ENCODE results near the gene GLI1.
"Not testable (repeated sequence)": the region's sequence is repeated elsewhere in the genome, so short reads cannot be mapped to it uniquely, and the experiment has no call there.

GLI1 gene

GRCh38 chr12:57459750-57460467 lies at the start of gene GLI1:
TSS of gene GLI1 (plus strand) at chr12:57459785. CDS start at chr12:57463692, 3,907 bp downstream.
- Mint-ChIP-seq H3K36me3 (ENCODE audit: low read depth) (no peaks in the 10 kb centered on the region), H3K4me3 (peak within 1 kb of the TSS; percentile 94), H3K27me3 (ENCODE audit: low read depth) (peaks cover 16% of the 10 kb centered on the region), H3K9me3 (no peaks in the 10 kb centered on the region), H3K27ac (peak within 1 kb of the TSS; percentile 91), H3K4me1 (ENCODE audit: low read depth) (peaks cover 38% of the 10 kb centered on the region)
- DNase-seq (ENCODE audit: low spot score) = no peak

GRCh38 chr12:57410534-57410933 lies 49.1 kb upstream of the GLI1 start:
- H3K4me1 Mint-ChIP-seq (ENCODE audit: low read depth) = no peaks in the 10 kb centered on the region
- no peak overlapping the region for H3K27ac Mint-ChIP-seq
- H3K4me3 Mint-ChIP-seq = no peak overlapping the region
- H3K27me3 Mint-ChIP-seq (ENCODE audit: low read depth) = no peaks in the 10 kb centered on the region
- no peak for DNase-seq (ENCODE audit: low spot score)
- peaks cover 3% of the 10 kb centered on the region for H3K36me3 Mint-ChIP-seq (ENCODE audit: low read depth)
- no peaks in the 10 kb centered on the region for H3K9me3 Mint-ChIP-seq

- not testable (repeated sequence) for H3K27ac Mint-ChIP-seq; DNase-seq (ENCODE audit: low spot score); H3K9me3 Mint-ChIP-seq; H3K4me1 Mint-ChIP-seq (ENCODE audit: low read depth); H3K36me3 Mint-ChIP-seq (ENCODE audit: low read depth); H3K27me3 Mint-ChIP-seq (ENCODE audit: low read depth); H3K4me3 Mint-ChIP-seq
These were observed 45.4 kb upstream of the GLI1 start for GRCh38 chr12:57414160-57414559.

- no peaks in the 10 kb centered on the region for H3K9me3 Mint-ChIP-seq
- H3K27me3 Mint-ChIP-seq (ENCODE audit: low read depth) = no peaks in the 10 kb centered on the region
- H3K36me3 Mint-ChIP-seq (ENCODE audit: low read depth) = peaks cover under 1% of the 10 kb centered on the region
- peaks cover under 1% of the 10 kb centered on the region for H3K4me1 Mint-ChIP-seq (ENCODE audit: low read depth)
- DNase-seq (ENCODE audit: low spot score) = no peak
- H3K27ac Mint-ChIP-seq = no peak overlapping the region
- no peak overlapping the region for H3K4me3 Mint-ChIP-seq
These were observed 44.5 kb upstream of the GLI1 start for GRCh38 chr12:57415088-57415487.

- H3K27me3 Mint-ChIP-seq (ENCODE audit: low read depth) = no peaks in the 10 kb centered on the region
- H3K9me3 Mint-ChIP-seq = no peaks in the 10 kb centered on the region
- peaks cover 2% of the 10 kb centered on the region for H3K4me1 Mint-ChIP-seq (ENCODE audit: low read depth)
- H3K36me3 Mint-ChIP-seq (ENCODE audit: low read depth) = peaks cover 8% of the 10 kb centered on the region
- H3K27ac Mint-ChIP-seq = no peak overlapping the region
- no peak for DNase-seq (ENCODE audit: low spot score)
- H3K4me3 Mint-ChIP-seq = no peak overlapping the region
These were observed 43.3 kb upstream of the GLI1 start for GRCh38 chr12:57416039-57416996.

- Mint-ChIP-seq H3K27me3 (ENCODE audit: low read depth) (no peaks in the 10 kb centered on the region), H3K36me3 (ENCODE audit: low read depth) (peaks cover 15% of the 10 kb centered on the region), H3K27ac (no peak overlapping the region), H3K4me3 (no peak overlapping the region), H3K9me3 (no peaks in the 10 kb centered on the region), H3K4me1 (ENCODE audit: low read depth) (peaks cover 2% of the 10 kb centered on the region)
- no peak for DNase-seq (ENCODE audit: low spot score)
These were observed 41.3 kb upstream of the GLI1 start for GRCh38 chr12:57418255-57418654.

GRCh38 chr12:57419495-57419894 lies 40.1 kb upstream of the GLI1 start:
- Mint-ChIP-seq H3K4me1 (ENCODE audit: low read depth) (peaks cover 3% of the 10 kb centered on the region), H3K4me3 (no peak overlapping the region), H3K36me3 (ENCODE audit: low read depth) (peaks cover 19% of the 10 kb centered on the region), H3K27me3 (ENCODE audit: low read depth) (no peaks in the 10 kb centered on the region), H3K9me3 (no peaks in the 10 kb centered on the region), H3K27ac (no peak overlapping the region)
- DNase-seq (ENCODE audit: low spot score) = no peak

DNA sequence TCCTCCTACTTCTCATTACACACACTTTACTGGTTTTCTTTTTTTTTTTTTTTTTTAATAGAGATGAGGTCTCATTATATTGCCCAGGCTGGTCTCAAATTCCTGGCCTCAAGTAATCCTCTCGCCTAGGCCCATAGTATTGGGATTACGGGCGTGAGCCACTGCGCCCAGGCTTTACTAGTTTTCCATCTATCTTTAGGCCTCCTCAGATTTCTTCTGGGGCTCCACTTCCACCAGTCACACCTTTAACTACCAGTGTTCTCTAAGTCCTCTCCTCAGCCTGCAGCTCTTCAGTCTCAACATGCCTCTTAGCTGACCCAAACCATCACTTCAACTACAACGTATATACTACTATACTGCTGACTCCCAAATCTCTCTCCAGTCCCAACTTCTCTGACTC lies 39.1 kb upstream of the GLI1 start:
- H3K27ac Mint-ChIP-seq = no peak overlapping the region
- no peaks in the 10 kb centered on the region for H3K27me3 Mint-ChIP-seq (ENCODE audit: low read depth)
- H3K36me3 Mint-ChIP-seq (ENCODE audit: low read depth) = peaks cover 19% of the 10 kb centered on the region
- DNase-seq (ENCODE audit: low spot score) = no peak
- no peak overlapping the region for H3K4me3 Mint-ChIP-seq
- peaks cover 3% of the 10 kb centered on the region for H3K4me1 Mint-ChIP-seq (ENCODE audit: low read depth)
- H3K9me3 Mint-ChIP-seq = no peaks in the 10 kb centered on the region

GRCh38 chr12:57426948-57427347 lies 32.6 kb upstream of the GLI1 start:
- peaks cover 25% of the 10 kb centered on the region for H3K4me1 Mint-ChIP-seq (ENCODE audit: low read depth)
- H3K36me3 Mint-ChIP-seq (ENCODE audit: low read depth) = peaks cover 21% of the 10 kb centered on the region
- not testable (repeated sequence) for H3K4me3 Mint-ChIP-seq; H3K27ac Mint-ChIP-seq; H3K27me3 Mint-ChIP-seq (ENCODE audit: low read depth); H3K9me3 Mint-ChIP-seq; DNase-seq (ENCODE audit: low spot score)

GRCh38 chr12:57428965-57429364 lies 30.6 kb upstream of the GLI1 start:
- H3K9me3 Mint-ChIP-seq = no peaks in the 10 kb centered on the region
- H3K4me1 Mint-ChIP-seq (ENCODE audit: low read depth) = peaks cover 27% of the 10 kb centered on the region
- DNase-seq (ENCODE audit: low spot score) = no peak
- peak overlapping the region; percentile 85 for H3K27ac Mint-ChIP-seq
- no peaks in the 10 kb centered on the region for H3K27me3 Mint-ChIP-seq (ENCODE audit: low read depth)
- peaks cover 14% of the 10 kb centered on the region for H3K36me3 Mint-ChIP-seq (ENCODE audit: low read depth)
- peak overlapping the region; percentile 99 for H3K4me3 Mint-ChIP-seq

- Mint-ChIP-seq H3K4me1 (ENCODE audit: low read depth) (peaks cover 29% of the 10 kb centered on the region), H3K9me3 (no peaks in the 10 kb centered on the region), H3K27ac (peak overlapping the region; percentile 100), H3K27me3 (ENCODE audit: low read depth) (no peaks in the 10 kb centered on the region), H3K36me3 (ENCODE audit: low read depth) (peaks cover 9% of the 10 kb centered on the region), H3K4me3 (peak overlapping the region; percentile 99)
- DNase-seq (ENCODE audit: low spot score) = no peak
These were observed 30.0 kb upstream of the GLI1 start for GRCh38 chr12:57429473-57430111.

DNA sequence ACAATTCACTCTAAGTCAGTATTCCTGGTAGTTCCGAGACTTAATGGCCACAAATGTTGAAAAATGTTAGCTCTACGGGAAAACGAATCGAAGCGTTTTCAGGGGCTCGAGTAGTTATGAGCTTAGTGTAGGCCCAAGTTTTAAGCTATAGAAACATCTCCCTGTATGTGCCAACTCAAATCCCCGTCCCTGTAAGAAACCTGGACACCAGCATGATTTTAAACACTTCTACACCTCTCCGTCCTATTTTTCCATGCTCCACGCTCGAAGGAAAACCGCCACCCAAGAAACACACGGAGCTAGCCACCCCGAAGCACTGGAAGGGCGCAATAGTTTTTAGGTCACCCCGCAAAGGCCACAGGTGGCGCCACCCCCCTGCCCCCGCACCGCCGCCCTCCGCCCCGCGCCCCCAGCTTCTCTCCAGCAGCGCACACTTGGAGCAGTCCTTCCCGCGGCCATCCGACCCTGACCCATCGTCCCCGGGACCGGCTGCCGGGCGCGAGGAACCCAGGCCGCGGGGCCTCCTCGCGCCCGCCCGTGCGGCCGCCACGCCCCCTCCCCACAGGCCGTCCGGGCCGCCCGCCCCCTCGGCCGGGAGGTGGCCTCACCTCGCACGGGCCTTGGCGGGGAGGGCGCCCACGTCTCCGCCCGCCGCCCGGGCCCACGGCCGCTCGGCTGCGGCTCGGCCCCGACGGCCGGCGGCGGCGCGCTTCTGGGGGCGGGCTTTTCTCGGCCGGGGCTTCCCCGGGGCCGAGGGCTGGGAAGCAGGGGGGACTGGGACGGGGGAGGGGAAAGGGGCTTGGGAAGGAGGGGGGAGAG lies 29.3 kb upstream of the GLI1 start:
- peaks cover 9% of the 10 kb centered on the region for H3K36me3 Mint-ChIP-seq (ENCODE audit: low read depth)
- H3K4me3 Mint-ChIP-seq = peak overlapping the region; percentile 99
- no peaks in the 10 kb centered on the region for H3K9me3 Mint-ChIP-seq
- H3K27ac Mint-ChIP-seq = peak overlapping the region; percentile 100
- DNase-seq (ENCODE audit: low spot score) = no peak
- peaks cover 31% of the 10 kb centered on the region for H3K4me1 Mint-ChIP-seq (ENCODE audit: low read depth)
- H3K27me3 Mint-ChIP-seq (ENCODE audit: low read depth) = no peaks in the 10 kb centered on the region

GRCh38 chr12:57430931-57431566 lies 28.5 kb upstream of the GLI1 start, which contains the start of gene R3HDM2:
TSS of gene R3HDM2 (minus strand) at chr12:57431043. CDS start at chr12:57310428, 120,615 bp downstream.
- Mint-ChIP-seq H3K9me3 (no peaks in the 10 kb centered on the region), H3K36me3 (ENCODE audit: low read depth) (peaks cover 7% of the 10 kb centered on the region), H3K27me3 (ENCODE audit: low read depth) (no peaks in the 10 kb centered on the region), H3K4me3 (peak within 1 kb of the TSS; percentile 99), H3K27ac (peak within 1 kb of the TSS; percentile 100), H3K4me1 (ENCODE audit: low read depth) (peaks cover 33% of the 10 kb centered on the region)
- DNase-seq (ENCODE audit: low spot score) = peak; percentile 93
